Colonic mucosa (tissue), 4 donors: Measurements from ENCODE around the gene CD209. TPM values are rescaled to one million over a fixed set of nuclear protein-coding genes. Genes with fewer than 3 reads are reported as not detected.
"Not testable (repeated sequence)": the region's sequence is repeated elsewhere in the genome, so short reads cannot be mapped to it uniquely, and the experiment has no call there.

Experiments used
- DNase-seq: peaks from one replicate; pipeline ENCODE4 v3.0.0-alpha.2; 2020
- H3K27ac ChIP-seq: fragments of 200-600 bp; one replicate; pipeline ENCODE4 v1.8.0; 2021
- H3K27me3 ChIP-seq: fragments of 200-600 bp; one replicate; pipeline ENCODE4 v1.8.0; 2021
- H3K36me3 ChIP-seq: fragments of 200-600 bp; one replicate; pipeline ENCODE4 v1.8.0; 2021
- H3K4me1 ChIP-seq: fragments of 200-600 bp; one replicate; pipeline ENCODE4 v1.8.0; 2021; ENCODE audit warnings: mild to moderate bottlenecking
- H3K4me3 ChIP-seq: fragments of 200-600 bp; one replicate; pipeline ENCODE4 v1.8.0; 2021
- H3K9ac ChIP-seq, 2 donors: one replicate each; pipeline ENCODE4 v1.7.0; 2013; ENCODE audit warnings: control low read depth in 2 of 2, low read depth in 2 of 2, low read length in 2 of 2
- H3K9me3 ChIP-seq: fragments of 200-600 bp; one replicate; pipeline ENCODE4 v1.8.0; 2021
- intact Hi-C: fragments of 100-400 bp; cut with DNase I; formaldehyde crosslinking; loops from one replicate; pipeline ENCODE4 v1.14.1; 2022
- total RNA-seq, 2 donors: library from RNA; stranded (reverse); fragmentation: NEBNext Ultra II Directional in 1 of 2; extraction: Animal tissue kit (Norgen Biotek cat#: 25700) in 1 of 2; gene quantifications; one replicate each; pipeline ENCODE4 v1.2.1, GENCODE V29; 2021
- TF ChIP-seq, protein P1 (sequence below): fragments of 200-600 bp; IDR thresholded peaks from one replicate; pipeline ENCODE4 v1.8.0; 2022; ENCODE audit warnings: antibody characterized with exemption, mild to moderate bottlenecking
- donor health status: healthy.
- donor health status: DM: no; HTN: no; CAD: no.
- donor health status: DM: no; HTN: no; CAD: no.

CD209 gene
- total RNA-seq, 2 donors from 2014 or later: 4.0 to 12.1 TPM

DNA sequence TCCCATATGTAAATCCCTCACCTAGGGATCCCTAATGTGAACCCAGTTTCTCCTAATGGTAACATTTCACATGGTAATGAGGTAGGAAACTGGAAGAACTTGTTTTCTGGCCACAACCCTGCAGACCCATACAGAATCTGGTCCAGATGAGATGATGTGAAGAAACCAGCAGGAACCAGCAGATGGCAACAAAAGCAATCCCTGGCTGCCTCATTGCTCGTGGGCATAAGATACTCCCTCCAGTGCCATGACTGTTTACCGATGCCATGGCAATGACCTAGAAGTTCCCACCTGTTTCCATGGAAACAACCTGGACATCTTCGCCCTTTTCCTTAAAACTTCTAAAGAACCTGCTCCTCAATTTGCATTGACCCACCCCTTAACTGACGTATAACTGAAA lies 1.4 kb upstream of the CD209 start:
- intact Hi-C loops: no loop called here
- no peaks in the 10 kb centered on the region for H3K9me3 ChIP-seq
- TF ChIP-seq, protein P1, sequence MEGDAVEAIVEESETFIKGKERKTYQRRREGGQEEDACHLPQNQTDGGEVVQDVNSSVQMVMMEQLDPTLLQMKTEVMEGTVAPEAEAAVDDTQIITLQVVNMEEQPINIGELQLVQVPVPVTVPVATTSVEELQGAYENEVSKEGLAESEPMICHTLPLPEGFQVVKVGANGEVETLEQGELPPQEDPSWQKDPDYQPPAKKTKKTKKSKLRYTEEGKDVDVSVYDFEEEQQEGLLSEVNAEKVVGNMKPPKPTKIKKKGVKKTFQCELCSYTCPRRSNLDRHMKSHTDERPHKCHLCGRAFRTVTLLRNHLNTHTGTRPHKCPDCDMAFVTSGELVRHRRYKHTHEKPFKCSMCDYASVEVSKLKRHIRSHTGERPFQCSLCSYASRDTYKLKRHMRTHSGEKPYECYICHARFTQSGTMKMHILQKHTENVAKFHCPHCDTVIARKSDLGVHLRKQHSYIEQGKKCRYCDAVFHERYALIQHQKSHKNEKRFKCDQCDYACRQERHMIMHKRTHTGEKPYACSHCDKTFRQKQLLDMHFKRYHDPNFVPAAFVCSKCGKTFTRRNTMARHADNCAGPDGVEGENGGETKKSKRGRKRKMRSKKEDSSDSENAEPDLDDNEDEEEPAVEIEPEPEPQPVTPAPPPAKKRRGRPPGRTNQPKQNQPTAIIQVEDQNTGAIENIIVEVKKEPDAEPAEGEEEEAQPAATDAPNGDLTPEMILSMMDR: no peak
- H3K36me3 ChIP-seq: no peaks in the 10 kb centered on the region
- H3K4me1 ChIP-seq: no peaks in the 10 kb centered on the region
- H3K27ac ChIP-seq: no peak overlapping the region
- no peak overlapping the region for H3K9ac ChIP-seq
- no peak for DNase-seq
- no peak overlapping the region for H3K4me3 ChIP-seq
- H3K27me3 ChIP-seq: no peaks in the 10 kb centered on the region

DNA sequence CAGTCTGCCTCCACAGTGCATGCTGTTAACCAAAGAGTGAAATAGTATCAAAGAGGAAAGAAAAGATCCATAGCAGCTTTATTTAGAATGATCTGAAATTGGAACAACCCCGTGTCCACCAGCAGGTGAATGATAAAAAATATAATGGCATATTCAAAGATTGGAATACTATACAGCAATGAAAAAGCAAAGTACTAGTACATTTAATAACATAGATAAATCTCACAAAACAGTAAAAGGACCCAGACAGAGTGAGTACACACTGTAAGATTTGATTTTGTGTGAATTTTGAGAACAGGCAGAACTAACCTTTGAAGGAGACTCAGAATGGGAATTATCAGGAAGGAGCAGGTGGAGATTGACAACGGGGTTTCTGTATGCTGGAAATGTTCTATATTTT lies 837 bp upstream of the CD209 start:
- no peak for DNase-seq
- TF ChIP-seq, protein P1: no peak
- Histone ChIP-seq H3K27ac (no peak overlapping the region), H3K4me1 (no peaks in the 10 kb centered on the region), H3K27me3 (no peaks in the 10 kb centered on the region), H3K4me3 (no peak overlapping the region), H3K9me3 (no peaks in the 10 kb centered on the region), H3K36me3 (no peaks in the 10 kb centered on the region), H3K9ac (no peak overlapping the region)
- intact Hi-C loops: no loop called here

DNA sequence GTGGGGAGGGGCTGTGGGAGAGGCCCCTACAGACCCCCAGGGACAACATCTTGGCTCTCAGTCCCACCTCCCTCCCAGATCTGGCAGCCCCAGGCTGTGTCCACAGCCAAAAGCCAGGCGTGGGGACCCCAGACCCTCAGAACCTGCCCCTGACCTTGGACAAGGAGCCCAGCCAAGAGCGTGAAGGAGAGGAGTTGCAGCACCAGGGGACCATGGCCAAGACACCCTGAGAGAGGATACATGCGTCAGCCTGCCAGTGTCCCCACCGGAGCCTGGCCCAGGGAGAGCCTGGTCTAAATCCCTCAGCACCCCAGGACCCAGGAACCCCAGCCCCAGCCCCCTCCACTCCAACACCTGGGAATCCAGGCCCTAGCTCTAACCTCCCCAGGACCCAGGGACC lies 1.0 kb downstream of the CD209 start:
- H3K4me1 ChIP-seq, H3K27me3 ChIP-seq, H3K4me3 ChIP-seq, DNase-seq, intact Hi-C loops, H3K9me3 ChIP-seq, H3K36me3 ChIP-seq, H3K27ac ChIP-seq: not testable (repeated sequence)
- H3K9ac ChIP-seq: peak overlapping the region in 1 of 2 donors; percentile 12

DNA sequence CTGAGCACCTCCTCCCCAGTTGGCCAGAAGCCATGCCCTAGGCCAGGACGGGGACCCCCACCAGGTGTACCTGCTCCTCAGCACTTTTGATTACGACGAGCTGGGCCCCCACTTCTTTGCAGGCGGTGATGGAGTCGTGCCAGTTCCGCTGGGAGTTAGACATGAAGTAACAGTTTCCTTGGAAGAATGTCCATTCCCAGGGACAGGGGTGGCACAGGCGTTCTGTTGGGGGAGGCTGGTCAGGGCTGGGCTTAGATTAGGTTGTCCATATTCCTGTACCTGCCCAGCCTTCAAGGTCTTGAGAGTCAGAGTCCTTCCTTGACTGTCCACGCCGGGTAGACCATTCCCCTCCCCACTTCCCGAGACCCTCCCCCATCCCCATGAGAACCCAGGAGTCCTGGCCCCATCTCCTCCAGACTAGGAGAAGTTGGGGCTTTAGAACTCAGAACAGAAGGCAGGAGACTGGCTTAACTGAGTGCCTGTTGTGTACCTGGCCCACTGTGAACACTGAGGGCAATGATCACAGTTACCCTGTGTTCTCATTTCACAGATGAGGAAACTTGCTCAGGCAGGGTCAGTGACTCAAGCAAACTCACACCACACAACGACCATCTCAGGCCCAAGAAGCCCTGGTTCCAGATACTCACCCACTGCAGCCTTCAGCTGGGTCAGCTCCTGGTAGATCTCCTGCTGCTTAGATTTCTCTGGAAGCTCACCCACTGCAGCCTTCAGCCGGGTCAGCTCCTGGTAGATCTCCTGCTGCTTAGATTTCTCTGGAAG lies 2.3 kb downstream of the CD209 start:
- H3K27ac ChIP-seq: no peak overlapping the region
- no peaks in the 10 kb centered on the region for H3K4me1 ChIP-seq
- no peaks in the 10 kb centered on the region for H3K36me3 ChIP-seq
- no peaks in the 10 kb centered on the region for H3K27me3 ChIP-seq
- no peaks in the 10 kb centered on the region for H3K9me3 ChIP-seq
- no peak for DNase-seq
- intact Hi-C loops: no loop called here
- H3K9ac ChIP-seq: no peak overlapping the region
- H3K4me3 ChIP-seq: no peak overlapping the region
- TF ChIP-seq, protein P1: no peak

DNA sequence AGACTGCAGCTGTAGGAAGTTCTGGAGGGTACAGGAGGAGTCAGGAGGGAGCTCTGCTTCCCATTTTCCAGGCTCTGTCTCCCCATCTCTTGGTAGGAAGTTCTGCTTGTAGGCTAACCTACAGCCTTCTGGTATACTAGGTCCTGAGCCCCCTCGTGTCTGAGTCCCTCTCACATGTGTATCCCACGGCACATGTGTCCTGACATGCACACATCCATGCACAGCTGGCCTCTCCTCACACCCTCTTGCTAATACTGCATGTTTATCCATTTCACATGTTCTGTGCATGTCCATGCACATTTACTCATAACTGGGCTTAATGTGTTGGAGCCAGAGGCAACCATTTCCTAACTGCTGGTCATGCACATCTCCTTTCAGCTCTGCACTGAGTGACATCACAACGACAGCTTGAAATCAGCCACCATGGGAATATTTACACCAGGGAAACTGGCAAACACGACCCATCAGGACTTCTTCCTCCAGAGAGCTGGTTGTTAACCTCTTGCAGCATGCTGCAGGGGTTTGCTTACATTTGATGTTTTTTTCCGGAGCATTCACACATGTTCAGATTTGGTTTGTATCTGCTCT lies 3.0 kb downstream of the CD209 start:
- Histone ChIP-seq H3K9ac (no peak overlapping the region), H3K27ac (no peak overlapping the region), H3K4me3 (no peak overlapping the region), H3K27me3 (no peaks in the 10 kb centered on the region), H3K4me1 (no peaks in the 10 kb centered on the region), H3K36me3 (no peaks in the 10 kb centered on the region), H3K9me3 (no peaks in the 10 kb centered on the region)
- TF ChIP-seq, protein P1: no peak
- intact Hi-C loops: no loop called here
- DNase-seq: no peak

DNA sequence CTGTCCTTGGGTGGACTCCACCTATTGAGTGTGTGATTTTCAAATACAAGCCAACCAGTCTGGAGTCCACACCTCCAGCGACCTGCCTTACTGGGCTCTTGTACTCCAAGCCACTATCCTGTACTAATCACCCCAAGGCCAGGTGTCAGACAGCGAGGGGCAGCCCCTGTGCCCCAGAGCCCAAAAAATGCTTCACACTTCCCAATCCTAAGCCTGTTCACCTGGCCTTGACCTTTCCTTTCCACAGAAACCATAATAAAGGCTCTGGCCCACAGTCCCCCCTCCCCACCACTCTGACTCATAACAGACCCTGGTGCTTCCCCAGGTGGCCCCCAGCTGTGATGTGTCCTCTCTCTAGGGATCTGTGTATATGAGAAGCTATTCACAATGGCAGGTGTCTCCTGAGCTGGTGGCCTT lies 3.9 kb downstream of the CD209 start:
- intact Hi-C loops: no loop called here
- no peaks in the 10 kb centered on the region for H3K9me3 ChIP-seq
- no peaks in the 10 kb centered on the region for H3K36me3 ChIP-seq
- DNase-seq: no peak
- TF ChIP-seq, protein P1: no peak
- H3K4me1 ChIP-seq: no peaks in the 10 kb centered on the region
- H3K9ac ChIP-seq: no peak overlapping the region
- H3K27ac ChIP-seq: no peak overlapping the region
- no peak overlapping the region for H3K4me3 ChIP-seq
- H3K27me3 ChIP-seq: no peaks in the 10 kb centered on the region
